Stimulated activated CD8-positive, alpha-beta memory T cell treated with anti-CD3 and anti-CD28 coated beads, Interleukin-15, amount 100 ng/mL, for 48 hours (primary cell): Measurements from ENCODE around the gene TPR.
A peak's percentile ranks its signal among the peaks of the same experiment; 100 is the strongest.
"Not testable (repeated sequence)": the region's sequence is repeated elsewhere in the genome, so short reads cannot be mapped to it uniquely, and the experiment has no call there.

Source experiments
- DNase-seq, 2 donors: peaks; one replicate each; pipeline ENCODE4 v3.0.0-alpha.2; 2020; ENCODE audit warnings: low read depth in 2 of 2

The TPR gene

DNA sequence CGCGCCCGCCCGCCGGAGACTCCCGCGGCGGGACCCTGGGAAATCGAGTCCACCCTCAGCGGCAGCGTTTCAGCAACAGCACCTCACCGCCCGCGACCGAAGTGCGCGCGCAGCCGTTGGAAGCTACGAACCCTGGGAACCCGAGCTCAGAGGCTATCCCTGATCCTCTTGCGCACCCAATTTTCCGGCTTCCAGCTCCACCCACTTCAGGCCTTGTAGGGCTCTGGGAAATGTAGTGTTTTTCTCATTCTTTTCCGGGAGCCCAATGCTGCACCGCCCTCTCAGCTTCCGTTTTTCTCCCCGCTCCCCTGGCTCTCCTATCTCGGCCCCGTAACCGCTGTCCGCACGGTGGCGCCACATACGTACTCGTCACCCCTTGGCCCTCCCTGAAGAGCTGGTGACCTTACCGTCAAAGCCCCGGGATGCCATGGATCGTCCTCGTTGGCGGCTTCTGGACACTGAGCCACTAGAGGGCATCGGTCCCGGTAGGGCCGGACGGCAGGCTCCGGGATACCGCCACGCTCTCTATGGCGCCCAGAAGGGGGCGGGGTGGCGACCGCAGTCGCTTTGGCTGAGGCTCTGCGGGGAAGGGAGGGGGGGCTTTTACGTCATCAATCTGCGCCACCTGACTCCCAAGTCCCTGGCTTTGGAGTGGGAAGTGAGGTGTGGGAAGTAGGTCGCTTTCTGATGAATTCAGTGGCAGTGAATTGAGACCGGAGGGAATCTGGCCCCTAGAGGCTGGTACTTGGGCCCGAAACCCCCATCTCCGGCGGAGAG, at the start of gene TPR, which contains the start of gene ODR4:
Gene TPR (minus strand): TSS at position 102 of the 777 bp plus-strand sequence. CDS start 225 bp downstream, outside the sequence.
Gene ODR4 (plus strand): TSS at position 687 of the 777 bp plus-strand sequence. CDS start 3,948 bp downstream, outside the sequence.
- peak; percentile 93 to 94 for DNase-seq

DNA sequence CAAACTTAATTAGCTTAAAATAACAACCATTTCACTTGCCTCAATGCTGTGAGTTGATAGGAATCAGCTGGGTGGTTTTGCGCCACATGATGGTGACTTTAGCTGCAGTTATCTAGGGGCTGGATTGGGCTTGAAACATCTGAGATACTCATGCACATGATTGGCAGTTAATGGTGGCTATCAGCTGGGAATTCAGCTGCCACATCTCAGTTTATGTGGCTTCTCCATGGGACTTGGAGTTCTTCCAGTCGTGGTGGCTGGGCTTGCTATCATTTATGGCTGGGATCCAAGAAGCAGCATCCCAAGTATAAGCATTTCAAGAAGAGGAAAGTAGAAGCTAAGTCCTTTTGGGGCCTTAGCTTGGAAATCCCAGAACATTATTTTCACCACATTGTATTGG, 49.5 kb upstream of the TPR start:
- DNase-seq: no peak

DNA sequence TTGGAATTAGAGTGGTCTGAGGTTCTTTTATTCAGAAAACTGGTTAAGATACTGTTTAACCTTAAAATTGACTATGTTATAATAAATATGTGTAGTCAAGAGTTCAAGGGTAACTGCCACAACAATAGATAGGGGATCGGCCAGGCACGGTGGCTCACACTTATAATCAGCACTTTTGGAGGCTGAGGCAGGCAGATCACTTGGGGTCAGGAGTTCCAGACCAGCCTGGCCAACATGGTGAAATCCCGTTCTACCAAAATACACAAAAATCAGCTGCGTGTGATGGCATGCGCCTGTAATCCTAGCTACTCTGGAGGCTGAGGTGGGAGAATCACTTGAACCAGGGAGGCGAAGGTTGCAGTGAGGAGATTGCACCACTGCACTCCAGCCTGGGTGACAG, 46.4 kb upstream of the TPR start:
- no peak for DNase-seq

DNA sequence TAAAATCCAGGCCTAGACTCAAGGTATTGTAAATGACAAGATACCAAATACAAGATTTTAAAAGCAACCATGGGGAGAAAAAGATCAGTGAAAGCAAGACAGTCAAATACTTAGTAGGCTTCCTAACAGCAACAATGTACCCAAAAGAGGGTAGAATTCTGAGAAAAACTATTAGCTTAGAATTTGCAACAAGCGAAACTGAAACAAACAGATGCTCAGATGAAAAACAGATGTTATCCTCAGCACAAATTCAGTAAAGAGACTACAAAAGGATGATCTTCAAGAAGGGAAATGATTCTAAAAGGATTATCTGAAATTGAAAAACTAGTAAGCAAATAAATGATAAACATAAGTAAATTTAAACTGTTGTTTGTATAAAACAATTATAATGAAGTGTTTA, 45.9 kb upstream of the TPR start:
- no peak for DNase-seq

DNA sequence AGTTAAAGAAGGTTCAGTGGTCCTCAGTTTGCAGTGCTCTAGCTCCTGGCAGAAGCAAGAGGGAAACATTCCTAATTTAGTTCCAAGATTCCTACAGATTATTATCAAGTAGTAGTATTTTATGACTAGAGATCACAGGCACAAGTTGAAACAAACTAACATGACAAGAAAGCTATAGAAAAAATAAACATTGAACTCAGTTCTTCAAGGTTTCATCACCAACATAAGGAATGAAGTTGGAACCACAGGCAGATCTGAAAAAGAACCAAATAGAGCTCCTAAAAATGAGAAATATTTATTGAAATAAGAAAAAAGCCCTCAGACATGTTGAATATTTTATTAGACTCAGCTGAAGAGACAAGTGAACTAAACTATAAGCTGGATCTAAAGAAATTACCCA, 45.3 kb upstream of the TPR start:
- no peak for DNase-seq

DNA sequence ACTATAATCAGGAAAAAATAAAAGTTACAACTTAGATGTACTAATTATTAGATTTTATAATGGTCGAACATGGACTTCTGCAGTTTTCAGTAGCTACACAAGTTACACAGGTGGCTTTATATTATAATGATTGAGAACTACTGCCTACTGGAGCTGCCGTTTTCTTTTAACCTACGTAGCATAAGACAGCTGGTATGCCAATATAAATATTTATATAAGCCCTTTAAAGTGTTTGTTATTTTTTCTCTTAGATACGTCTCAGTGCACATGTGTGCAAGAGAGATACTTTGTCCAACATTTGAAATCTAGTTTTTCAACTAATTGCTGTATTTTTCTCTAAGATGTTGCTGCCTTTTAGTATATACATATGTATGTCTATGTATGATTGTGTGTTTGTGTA, 43.5 kb upstream of the TPR start:
- DNase-seq: no peak

DNA sequence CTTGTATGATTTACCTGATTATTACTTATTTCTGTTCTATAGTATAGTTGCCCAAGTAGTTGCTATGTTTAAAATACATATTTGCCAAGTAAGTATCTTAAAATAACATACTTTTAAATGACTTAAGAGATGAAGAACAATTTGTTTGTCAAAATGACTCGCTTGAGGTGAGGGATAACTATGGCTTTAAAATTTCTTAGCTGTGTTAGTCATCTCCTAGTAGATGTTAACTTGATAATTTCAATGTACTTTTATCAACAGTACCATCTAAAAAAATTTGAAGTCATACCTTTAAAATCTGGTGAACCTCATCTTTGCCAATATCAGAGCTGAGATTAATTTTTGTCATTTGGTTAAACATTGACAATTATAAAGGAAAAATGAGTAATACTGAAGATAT, 38.3 kb upstream of the TPR start:
- DNase-seq: no peak

DNA sequence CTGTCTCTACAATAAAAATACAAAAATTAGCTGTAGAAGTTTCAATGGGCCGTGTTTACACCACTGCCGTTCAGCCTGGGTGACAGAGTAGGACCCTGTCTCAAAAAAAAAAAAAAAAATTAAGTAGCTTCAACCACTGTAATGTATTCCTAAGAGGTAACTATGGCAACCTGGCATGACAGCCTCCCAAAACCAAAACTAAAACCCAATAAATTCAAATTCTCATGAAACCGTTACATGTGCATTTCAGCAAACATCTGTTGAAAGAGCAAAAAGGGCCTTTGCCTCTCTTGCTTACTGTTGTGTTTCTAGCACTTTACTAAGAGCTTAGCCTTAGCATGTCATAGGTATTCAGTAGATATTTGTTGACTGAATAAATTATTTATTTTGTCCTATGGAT, 34.0 kb upstream of the TPR start:
- DNase-seq: no peak

DNA sequence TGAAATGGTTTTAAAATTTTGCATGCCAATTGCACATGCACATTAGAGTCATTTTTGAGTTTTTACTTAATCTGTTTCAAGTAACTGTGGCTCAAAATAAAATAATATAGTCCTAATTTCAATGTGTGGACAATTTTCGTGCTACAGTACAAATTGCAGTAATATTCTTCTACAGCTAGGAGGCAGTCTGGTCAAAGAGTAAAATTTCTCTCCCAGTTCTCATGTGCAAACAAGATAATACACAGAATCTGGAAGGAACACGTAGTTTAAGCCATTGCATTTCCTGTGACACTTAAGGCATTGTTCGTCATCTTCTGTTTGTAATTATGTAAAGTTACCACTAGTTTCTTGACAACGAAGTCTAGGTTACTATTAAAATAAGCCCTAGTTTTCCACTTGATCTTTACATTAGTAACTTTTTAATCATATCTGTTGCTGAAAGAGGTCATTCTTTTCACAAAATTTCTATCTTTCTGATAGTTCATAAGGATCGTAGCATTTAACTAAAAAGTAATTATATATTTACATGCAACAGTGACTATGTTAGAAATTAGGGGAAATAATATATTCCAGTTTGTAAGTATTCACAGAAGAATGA, 29.5 kb upstream of the TPR start:
- DNase-seq: no peak

DNA sequence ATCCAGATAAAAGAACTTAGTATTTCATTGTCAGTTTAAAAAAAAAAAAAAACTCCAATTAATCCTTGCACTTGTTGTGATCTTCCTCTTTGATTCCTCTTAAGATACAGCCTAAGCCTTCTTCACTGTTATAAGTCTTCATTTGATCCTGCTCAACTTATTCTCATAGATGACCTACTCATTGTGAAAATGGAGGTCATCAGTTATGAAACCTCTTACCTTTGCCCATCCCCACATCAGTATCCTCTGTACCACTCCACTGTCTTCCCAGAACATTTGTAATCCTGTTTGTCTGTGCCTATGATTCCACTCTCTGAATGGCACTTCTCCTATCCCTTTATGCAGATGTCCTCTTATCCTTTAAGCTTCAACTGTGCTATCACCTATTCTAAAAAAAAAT, 28.6 kb upstream of the TPR start:
- no peak for DNase-seq

DNA sequence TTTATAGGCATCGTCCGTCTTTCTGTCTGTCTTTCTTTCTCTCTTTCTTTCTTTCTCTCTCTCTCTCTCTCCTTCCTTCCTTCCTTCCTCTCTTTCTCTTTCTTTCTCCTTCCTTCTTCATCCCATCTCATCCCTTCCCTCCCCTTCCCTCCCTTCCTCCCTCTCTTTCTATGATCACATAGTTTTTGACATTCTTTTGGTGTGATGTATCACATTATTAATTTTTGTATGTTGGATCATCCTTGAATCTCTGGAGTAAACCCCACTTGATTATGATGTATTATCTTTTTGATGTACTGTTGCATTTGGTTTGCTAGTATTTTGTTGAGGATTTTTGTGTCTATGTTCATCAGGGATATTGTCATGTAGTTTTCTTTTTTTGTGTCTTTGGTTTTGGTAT, 26.4 kb upstream of the TPR start:
- DNase-seq: not testable (repeated sequence)

DNA sequence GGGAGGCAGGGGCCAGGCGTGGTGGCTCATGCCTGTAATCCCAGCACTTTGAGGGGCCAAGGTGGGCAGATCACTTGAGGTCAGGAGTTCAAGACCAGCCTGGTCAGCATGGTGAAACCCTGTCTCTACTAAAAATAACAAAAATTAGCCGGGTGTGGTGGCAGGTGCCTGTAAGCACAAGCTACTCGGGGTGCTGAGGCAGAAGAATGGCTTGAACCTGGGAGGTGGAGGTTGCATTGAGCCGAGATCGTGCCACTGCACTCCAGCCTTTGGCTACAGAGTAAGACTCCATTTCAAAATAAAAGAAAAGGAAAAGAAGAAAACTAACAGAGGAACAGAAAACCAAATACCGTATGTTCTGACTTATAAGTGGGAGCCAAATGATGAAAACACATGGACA, 17.7 kb upstream of the TPR start:
- DNase-seq: not testable (repeated sequence)

DNA sequence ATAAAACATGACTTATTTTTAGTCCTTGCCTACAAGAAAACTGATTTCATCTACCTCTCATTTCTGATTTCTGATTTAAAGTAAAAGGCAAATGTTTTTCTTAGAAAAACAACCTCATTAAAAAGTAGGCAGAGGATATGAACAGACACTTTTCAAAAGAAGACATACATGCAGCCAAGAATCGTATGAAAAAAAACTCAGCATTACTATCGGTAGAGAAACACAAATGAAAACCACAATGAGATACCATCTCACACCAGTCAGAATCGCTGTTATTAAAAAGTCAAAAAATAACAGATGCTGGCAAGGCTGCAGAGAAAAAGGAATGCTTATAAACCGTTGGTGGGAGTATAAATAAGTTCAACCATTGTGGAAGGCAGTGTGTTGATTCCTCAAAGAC, 16.8 kb upstream of the TPR start:
- no peak for DNase-seq

DNA sequence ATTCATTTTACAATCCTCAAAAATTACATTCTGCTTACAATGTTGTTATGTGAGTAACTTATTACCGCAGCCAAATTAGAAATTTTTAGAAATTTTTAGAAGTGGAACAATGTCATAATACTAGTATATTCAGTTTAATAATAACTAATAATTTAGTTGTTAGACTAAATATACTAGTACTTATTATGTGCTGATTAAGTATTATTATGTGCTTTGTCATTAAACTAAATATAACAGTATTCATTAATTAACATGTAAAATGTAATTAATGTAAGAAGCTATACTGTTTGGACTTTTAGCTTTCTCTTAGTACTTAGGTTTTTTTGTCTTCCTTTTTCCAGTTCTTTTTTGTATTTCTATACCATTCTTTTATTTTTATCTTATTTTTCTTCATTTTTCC, 15.9 kb upstream of the TPR start:
- no peak for DNase-seq

DNA sequence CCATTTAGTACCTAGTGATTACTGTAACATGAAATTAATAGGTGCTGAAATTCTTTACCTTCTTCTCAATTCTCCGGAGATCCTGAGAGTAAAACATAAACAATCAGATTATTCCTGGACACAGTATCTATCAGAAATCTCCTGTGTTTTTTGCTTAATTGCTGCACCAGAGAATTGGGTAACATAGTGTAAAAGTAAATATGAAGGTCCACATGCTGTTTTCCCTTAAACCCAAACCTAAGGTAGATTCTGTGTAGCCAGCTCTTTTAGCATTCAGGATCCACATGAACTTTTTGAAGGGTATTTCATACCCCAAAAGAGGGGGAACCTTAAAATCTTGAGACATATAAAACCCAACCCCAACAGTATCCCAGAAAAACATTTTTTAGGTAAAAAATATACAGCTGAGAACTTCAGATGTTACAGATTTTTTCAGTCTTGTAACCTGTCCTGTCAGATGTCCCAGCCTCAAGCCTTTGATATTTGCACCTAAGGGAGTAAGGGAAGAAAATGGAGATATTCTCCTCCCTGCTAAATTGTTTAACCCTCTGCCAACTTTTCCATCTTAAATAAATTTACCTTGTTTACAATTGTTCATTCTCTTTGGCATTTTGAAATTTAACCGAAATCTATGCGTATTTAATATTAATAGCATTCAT, 11.8 kb upstream of the TPR start:
- DNase-seq: no peak

DNA sequence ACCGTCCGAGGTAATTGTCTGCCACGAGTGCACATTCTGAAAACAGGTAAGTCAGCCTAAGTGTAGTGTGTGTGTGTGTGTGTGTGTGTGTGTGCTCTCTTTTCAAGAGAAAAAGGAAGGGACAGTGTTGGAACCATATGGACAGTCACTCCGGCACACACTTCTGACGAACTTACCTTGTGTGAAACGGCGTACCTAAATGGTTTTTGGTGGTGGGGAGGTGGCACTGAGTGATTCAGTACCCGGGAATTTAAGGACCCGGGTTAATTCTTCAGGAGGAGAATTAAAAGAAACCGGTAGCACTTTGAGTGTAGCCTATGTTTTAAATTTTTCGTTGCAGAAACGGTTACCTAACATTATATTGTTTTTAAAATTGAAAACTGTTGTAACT, 871 bp upstream of the TPR start:
- no peak for DNase-seq

DNA sequence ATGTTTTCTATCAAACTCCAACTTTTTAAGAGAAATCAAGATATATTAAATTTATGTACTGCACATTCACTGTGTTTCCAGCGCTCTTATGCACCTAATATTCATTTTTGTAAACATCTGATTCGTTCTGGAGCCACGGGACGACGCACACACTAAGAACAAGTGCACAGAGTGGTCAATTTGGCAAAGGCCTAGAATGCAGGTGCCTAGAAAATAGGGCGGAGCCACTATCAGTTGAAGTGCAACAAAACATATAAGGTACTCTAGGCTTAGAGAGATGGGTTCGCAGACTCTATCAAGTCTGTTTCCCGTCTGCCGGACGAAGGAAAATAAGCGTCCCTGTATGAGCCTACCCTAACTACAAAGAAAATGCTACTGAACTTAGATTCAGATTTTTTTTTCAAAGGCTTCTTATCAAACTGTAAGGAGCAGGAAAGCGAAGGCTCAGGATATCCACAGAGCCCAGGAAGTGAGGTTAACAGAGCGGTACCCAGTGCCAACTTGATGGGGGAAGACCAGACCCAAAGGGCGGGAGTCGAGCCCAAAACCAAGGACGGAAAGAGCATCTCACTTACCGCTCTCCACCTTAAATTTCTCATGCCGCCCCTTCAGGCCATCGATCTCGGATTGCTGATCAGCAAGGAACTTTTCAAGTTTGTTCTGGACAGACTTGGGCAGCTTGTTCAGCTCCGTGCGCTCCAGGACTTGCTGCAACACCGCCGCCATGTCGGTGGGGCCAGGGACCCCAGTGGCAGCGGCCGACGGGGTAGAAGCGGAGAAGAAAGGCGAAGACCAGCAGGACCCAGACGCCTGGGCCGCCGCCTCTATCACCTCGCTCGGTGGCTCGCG, 526 bp downstream of the TPR start:
- DNase-seq: peak in 1 of 2 donors; percentile 4

DNA sequence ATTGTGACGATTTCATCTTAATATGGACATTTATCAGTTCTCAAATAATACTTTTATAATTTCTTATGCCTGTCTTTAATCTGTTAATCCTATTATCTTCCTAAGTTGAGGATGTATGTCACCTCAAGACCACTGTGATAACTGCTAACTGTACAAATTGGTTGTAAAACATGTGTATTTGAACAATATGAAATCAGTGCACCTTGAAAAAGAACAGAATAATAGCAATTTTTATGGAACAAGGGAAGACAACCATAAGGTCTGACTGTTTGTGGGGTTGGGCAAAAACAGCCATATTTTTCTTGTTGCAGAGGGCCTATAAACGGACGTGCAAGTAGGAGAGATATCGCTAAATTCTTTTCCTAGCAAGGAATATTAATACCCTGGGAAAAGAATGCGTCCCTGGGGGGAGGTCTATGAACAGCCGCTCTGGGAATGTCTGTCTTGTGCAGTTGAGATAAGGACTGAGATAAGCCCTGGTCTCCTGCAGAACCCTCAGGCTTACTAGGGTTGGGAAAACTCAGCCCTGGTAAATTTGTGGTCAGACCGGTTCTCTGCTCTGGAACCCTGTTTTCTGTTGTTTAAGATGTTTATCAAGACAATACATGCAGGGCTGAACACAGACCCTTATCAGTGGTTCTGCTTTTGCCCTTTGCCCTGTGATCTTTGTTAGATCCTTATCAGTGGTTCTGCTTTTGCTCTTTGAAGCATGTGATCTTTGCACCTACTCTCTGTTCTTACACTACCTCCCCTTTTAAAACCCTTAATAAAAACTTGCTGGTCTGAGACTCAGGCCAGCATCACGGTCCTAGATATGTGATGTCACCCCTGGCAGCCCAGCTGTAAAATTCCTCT, 27.0 kb downstream of the TPR start:
- DNase-seq: not testable (repeated sequence)

DNA sequence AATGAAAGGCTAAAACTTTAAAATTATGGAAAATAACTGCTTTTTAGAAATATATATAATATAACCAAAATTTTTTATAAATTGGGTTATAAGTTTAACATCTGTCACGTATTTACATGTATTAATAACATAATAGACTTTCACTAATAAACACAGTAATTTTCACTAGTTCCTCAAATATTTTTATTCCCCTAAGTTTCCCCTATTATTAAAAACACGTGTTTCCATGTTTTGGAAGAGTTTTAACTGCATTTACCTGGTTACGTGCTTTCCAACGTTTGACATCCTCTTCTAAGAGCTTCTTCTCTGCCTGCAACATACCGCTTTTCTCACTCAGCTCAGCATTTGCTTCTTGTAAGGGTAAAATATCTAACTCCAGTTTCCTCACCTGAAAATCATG, 34.3 kb downstream of the TPR start:
- no peak for DNase-seq

DNA sequence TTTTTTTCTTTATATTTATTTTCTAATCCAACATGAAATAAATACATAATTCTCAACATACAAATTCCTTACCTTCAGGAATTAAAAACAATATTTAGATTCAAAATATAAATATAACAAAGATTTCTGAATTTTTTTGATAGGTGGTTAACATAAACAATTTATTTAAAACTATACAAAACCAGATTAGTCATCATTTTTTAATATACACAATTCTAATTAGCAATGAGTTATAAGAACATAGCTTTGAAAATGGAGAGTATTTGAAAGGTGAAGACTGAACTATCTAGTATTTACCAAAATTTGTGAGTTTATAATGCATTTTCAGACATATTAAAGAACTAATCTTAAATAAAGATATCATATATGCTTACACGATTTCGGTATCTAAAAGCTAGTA, 37.5 kb downstream of the TPR start:
- DNase-seq: no peak

DNA sequence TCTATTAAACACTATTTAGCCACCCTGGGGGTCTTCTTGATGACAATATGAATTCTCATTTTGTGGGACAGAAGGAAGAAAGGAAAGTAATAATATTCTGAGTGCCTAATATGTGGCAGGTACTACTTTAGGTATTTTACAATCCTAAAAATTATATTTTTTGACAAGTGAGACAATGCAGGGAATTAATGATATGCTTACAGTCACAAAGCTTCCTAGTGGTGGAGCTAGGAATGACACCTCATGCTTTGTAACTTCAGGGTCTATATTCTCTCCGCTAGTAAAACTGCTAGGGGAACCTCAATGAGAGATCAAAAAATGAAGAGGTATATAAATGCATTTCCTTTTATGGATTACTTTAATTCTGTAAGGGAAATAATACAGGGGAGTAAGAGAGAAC, 44.3 kb downstream of the TPR start:
- no peak for DNase-seq
